ENCODE results near the gene PPP2R2C.

The PPP2R2C gene

DNA sequence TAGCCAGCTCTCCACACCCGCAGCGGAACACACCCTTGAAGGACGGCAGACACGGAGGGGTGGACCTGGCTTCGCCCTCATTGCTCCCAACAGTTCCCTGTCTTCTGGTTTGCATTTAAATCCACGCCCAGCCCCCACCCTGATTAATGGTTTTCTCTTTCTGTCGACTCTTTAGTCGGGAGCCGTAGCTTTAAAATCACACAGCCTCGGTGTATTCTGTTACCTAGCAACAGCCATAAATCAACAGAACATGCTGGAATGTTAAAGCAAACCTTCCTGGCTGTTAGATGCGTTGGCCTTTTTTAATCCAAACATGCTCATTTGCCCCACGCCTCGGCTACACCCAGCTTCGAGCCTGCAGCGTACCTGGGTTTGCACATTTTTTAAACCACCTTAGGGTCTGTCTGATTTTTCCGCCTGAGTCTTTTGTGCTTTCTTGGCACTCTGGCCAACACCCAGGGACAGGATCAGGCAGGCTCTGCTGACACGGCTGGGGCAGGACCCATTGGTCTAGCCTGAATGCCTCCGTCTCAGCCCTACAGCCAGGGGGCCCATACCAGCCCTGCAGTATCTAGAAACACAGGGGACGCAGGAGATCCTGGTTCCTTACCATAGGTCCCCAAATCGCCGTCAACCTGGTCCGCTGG is 21.4 kb upstream of the PPP2R2C start:
- DNase-seq: no peak

DNA sequence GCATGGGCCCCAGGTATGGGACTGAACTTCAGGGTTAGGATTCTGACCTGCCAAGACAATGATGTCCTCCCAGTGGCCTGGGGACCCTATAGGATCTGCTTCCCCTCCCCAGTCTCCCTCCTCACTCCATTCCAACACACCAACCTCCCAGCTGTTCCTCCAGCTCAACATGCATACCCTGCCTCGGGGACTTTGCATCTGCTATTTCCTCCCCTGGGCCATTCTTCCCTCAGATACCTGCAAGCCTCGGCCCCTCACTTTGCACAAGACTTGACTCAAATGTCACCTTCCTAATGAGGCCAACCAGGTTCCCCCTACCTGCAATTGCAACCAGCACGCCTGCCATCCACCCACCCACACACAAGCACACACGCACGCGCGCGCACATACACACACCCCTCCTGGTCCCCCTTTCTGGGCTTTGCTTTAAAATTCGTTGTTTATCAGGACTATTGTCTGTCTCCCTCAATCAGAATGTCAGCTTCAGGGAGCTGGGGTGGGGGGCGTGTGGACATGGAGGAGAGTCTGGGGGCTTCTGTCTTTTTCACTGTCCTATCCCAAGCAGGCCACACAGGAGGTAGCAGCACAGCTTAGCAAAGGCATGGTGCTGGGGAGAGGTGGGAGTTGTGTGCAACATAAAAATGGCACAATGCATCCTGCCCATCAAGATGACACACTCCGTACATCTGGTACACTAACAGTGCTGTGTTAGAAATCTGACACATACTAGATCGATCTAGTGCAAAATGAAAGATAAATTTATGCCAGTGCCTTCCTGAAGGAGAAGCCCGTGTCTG is 20.6 kb upstream of the PPP2R2C start:
- no peak for DNase-seq

DNA sequence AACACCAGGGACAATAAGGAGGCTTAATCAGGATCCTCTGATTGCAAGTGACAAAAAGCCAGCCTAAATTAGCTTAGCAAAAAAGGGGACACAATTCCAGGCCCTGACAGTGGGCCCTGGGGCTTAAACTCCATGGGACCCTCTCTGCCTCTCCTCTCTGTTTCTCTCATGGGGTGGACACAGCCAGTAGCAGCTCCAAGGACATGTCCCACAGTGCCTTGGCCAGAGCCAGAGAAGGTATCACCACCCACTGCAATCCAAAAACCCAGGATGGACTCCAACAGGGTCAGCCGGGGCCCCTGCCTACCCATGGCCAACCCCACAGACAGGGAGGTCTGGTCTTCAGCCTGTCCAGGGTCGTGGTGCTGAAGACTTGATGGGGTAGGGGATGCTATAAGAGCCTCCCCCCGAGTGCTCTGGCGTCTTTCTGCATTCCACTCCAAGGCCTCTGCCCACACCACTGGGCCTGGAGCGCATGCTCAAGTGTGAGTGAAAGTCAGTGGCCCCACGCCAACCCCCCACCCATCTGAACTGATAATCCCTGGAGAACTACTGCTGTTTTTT is 19.7 kb upstream of the PPP2R2C start:
- no peak for DNase-seq

DNA sequence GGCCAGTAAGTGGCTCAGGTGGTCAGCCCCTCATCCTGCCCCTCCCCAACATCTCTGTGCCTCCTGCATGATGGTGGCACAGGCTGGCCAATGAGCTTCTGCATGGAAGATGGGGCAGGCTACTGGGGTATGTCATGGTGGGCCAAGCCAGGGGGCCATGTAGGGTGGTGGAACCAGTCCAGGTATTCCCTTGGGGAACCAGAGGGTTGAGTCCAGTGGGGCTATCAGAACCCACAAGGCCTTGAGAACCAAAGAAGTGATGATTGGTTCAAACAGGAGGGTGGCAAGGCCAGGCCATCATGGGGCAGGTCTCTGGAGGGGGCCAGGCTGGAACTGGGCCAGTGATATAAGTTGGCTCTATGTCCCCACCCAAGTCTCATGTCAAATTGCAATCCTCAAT is 18.8 kb upstream of the PPP2R2C start:
- DNase-seq: no peak

DNA sequence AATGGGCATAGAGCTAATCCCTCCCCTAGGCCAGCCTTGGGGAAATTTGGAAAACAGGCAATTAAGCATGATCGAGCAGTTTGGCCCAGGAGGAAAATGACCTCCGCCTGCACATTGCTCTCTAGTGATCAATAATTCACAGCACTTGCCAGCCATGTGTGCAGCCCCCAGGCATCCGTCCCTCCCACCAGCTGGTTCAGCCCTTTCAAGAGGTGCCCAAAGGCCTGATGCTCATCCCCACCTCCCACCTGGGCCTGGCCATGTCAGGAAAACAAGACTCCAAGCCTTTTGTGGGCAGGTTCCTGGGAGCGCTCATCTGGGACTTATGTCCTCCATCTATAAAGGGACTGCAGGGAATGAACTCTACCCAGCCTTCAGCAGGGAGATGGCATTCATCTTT is 17.5 kb upstream of the PPP2R2C start:
- DNase-seq: no peak

DNA sequence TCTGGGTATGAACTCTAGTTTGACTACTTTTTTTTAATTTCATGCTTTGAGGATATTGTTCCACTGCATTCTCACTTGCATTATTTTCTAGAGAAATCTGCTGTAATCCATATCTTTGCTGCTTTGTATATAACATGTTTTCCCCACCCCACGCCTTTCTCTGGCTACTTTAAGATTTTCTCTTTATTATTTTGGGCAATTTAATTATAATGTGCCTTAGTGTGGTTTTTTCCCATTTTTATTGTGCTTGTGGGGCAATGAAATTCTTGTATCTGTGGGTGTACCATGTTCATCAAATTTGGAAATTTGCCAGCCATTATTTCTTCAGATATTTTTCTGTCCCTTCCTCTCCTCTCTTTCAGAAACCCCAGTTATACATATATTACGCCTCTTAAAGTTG is 15.1 kb upstream of the PPP2R2C start:
- DNase-seq: no peak

DNA sequence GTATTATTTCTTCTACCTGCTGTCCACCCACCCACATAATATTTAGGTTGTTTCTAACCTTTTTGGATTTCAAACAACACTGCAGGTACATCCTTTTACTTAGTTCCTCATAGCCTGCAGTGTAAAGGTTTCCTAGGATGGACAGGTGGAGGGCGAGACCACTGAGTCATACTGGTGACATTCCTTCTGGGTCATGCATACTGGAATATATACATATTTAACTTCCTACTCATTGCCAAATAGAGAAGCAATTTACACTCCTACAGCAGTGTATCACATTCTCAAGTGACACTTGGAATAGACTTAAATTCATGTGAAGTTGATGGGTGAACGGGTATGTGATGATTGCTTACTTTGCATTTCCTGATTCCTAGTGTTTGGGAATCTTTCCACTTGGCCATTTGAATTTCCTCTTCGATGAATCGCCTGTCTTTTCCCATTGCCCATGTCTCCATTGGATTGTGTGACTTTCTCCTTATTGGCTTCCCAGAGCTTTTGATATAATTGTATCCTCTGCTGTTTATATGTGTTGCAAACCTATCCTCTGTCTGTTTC is 8.2 kb upstream of the PPP2R2C start:
- no peak for DNase-seq

DNA sequence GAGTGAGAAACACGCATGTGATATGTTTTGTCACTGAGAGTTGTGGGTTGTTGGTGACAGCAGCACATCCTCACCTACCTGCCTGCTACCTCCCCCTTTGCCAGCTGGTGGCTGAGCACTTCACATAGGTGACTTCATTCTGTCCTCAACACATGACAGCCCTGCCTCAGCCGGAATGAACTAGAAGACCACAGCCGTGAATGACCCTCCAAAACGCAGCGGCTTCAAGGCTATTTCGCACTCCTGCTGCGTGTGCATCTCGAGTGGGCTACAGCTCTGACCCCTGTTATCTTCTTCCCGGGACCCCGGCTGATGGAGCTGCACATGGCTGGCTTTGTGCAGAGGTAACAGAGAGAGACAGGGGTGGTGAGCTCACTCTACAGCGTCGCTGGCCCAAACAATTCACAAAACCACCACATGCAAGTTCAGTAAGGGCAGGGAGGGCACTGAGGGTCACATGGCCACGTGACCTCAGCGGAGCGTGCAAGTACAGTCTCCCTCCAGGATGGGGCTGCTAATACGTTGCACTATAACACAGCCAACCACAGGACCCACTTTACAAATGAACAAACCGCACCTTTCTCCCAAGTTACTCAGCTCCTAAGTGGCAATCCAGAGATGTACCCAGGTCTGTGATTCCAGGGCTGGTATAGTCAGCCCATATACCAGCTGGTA is 6.3 kb upstream of the PPP2R2C start:
- DNase-seq: no peak

DNA sequence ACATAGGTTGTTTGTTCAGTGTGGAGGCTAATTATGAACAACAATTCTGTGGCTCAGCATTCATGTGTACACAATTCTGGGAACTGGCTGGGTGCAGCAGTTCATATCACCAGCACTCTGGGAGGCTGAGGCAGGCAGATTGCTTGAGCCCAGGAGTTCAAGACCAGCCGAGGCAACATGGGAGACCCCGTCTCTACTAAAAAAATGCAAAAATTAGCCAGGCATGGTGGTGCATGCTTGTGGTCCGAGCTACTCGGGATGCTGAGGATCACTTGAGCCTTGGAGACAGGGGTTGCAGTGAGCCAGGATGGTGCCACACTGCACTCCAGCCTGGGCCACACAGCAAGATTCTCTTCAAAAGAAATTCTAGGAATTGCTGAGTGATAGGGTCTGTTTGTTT is 4.5 kb upstream of the PPP2R2C start:
- no peak for DNase-seq

DNA sequence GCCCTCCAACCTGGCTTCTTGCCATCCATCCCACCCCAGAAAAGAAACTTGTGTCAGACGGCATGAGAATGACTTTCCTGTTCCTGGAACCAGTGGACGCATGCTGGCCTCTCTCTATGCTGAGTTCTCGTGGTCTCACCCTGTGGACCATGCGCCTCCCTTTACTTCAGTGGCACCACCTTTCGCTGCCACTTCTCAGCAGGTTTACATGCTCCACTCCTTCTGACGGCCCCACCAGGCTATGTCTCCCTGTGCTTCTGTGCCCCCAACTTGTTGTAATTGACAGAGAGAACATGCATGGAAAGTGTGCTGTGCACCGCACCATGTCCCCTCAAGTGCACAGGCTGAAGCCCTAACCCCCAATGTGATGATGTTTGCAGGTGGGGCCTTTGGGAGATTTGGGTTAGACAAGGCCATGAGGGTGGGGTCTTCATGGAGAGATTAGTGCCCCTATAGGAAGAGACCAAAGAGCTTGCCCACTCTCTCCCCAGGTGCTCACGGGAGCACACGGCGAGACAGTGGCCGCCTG is 3.1 kb upstream of the PPP2R2C start:
- no peak for DNase-seq

DNA sequence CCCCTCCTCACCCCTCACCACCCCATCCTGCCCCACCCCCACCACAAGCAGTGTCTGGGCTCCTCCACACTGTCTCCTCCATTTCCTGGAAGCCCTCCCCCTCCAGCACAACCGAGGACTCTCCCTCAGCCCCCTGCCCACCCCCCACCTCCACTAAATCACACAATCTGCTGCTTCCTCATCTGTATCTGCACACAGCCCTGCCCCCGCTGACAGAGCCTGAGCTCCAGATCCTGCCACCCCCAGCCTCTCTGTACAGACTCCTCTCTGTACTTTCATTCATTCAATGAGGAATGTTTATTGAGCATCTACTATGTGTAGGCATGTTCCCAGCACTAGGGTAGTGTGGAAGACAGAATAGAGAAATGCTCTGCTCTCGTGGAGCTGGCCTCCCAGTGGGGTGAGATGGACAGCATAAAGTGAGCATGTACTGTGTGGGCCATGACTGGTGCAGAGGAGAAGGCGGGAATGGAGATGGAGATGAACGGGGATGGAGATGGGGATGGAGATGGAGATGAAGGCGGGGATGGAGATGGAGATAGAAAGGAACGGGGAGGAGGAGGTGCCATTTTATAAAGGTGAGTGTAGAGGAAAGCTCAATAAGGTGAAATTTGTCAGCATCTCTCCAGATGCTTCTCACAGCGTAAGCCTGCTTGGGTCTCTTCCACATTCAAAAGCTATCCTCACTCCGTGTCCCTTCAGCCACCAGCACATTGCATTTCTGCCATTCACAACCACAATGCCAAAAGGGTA is 2.5 kb upstream of the PPP2R2C start:
- DNase-seq: no peak

DNA sequence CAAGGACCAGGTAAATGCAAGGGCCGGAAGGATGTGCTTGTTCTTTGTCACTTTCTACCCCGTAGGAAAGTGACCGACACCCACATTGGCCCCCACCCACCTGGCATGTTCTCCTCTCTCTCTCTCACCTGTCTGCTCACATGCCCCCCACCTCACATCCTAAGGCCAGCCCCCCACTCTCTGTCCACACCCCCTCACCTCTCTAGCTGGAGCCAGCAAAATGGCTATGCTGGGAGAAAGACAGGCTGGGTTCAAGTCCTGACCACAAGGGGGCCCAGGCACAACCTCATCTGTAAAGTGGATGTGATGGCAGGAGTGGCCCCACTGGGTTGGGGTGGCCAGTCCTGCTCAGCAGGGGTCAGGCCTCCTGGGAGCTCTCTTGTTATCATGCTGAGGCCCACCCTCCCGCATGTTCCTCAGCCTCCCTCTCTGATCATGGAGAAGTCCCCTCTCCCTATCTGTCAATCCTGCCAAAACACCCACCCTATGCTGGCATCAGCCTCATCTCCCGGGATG is 1.7 kb upstream of the PPP2R2C start:
- no peak for DNase-seq

DNA sequence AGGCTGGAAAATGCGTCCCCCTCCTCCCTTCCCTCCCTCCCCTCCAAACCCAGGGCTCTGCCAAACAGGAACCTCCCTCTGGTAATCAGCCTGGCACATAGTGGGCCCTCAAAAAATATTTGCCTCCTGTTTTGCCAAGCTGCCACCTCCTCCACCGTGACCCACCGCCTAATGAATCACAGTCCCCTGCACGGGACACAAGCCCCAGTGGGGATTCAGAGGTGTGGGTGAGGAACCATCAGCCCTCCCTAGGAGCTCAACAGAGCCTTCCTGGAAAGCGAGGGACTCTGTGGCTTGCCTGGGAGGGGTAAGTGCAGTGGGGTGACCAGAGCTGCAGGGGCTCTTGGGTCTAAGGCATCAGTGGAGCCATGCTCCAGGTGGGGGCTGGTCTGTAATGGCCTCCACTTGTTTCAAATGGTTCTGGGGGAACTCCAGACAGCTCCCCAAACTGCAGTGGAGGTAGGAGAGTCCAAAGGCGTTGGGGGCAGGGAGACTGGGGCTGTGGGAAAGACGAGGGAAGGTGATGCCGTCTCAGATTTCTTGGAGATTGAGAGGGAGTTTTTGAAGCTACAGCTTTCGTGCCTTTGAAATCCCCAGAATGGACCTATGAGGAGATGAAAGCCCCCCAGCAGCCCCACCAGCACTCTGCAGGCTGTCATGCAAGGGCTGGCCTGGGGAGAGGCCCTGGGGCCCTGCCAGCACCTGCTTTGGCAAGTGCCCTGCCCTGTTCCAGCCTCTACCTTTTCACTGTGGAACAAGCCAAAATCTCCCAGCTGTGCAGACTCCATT is 1.0 kb upstream of the PPP2R2C start:
- no peak for DNase-seq

DNA sequence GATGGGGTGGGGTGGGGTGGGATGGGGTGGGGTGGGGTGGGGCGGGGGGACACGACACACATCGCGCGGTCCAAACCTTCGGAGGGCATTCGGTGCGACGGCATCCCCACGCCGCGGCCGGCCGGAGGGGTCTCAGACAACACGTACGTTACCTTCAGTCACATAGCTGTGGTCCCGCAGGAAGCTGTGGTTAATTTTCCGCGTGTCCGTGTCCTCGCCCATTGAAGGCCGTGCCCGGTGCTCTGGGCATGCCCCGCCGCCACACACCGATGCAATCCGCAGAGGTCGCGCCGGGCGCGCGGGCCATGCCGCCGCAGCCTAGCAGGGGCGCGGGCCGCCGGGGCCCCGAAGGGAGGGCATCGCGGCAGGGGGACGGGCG is 417 bp downstream of the PPP2R2C start:
- DNase-seq: no peak

DNA sequence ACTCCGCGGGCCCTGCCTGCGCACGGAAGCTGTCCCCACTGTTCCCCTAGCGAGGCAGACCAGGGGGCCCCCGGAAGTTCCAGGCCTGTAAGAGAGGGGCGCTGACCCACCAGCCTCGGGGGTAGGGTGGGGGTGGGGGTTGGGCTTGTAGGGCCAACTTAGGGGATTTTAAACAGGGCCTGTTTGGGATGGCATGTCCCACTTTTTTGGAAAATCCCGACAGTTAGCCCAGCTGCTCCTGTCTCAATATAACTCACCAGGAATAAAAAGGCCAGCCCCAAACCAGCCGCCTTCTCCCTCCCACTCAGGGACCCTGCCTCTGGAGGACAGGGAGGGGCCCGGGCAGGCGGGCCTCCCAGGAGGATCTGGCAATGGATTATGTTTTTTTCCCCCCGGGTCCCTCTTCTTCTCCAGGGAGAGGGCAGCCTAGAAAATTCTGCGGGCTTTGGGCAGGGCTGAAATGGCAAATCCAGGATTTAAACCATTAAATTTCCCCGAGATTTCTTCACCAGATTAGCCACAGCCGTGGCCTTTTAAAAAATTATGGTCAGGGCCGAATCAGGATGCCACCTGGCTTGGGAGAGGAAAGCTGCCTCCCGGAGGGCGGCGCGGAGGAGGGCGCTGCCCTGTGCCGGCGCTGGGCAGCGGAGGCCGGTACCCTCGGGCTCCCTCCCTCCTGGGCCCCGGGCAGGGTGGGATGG is 957 bp downstream of the PPP2R2C start:
- no peak for DNase-seq

DNA sequence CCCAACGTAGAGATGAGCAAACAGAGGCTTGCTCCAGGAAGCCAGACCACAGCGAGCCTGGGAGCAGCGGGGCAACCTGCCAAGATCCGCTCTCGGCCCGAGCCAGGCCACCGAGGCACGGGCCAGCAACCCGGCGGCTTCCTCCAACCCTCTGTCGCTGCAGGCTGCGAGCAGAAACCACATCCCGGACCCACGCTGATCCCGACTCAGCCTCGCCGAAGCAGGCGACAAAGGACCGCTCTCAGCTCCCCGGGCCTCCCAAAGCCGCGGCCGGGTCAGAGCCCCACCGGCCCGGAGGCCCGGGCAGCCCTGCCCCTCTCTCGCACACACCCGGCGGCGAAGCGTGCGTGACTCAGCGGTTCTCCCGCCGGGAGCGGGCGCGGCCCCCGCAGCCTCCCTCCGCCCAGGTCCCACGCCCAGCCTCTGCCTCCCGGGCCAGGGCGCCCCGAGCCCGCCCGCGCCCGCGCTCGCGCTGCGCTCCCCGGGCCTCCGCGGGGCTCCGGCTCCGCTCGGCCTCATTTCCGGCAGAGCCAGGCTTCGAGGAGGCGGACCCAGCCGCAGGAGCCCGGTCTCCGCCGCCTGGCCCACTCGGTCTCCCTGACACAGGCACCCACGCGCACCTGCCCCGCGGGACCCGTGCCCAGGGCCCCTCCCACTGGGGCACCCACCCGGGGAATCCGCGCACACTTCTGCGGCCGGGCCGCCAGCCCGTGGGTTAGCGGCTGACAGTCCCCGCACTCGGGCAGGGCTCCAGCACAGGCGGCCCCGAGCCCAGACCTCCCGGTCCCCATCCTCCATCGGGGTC is 1.7 kb downstream of the PPP2R2C start:
- no peak for DNase-seq

DNA sequence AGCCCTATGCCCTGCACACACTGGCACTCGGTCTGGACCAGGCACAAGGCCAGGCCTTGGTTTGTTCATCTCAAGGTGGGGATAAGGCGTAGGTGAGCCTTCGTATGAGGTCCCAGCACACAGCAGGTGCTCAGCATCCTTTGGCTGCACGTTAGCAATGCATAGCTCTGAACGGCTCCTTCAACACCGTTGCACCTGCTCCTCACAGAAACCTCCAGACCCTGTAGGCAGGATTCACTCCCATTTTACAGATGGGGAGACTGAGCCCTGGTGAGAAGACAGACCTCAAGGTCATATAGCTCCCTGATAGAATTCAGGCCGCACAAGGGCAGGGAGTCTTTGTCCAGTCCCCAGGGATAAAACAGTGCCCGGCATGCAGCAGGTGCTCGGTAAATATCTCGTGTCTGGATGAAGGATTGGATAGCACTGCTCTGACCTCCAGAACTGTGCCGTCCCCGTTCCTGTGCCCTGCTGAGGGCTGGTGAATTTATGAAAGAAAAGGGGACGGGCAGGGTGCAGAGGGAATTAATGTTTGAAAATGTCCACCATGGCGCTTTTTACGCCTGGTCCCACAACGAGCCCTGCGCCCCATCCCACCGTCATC is 2.4 kb downstream of the PPP2R2C start:
- DNase-seq: no peak

DNA sequence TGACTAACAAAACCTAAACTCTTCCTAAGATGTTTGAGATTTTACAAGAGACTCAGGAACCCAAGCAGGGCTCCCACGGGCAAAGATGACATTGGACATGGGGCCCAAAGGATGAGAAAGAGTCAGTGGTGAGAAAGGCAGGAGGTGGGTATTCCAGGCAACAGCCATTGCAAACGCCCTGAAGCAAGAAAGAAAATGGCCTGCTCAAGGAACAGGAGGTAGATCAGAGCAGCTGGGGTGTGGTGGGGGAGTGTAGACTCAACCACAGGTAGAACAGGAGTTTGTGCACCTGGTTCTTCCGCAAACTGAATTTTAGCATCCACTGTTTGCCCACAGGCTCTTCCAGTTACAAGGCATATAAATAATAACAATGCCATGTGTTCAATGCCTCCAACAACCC is 3.3 kb downstream of the PPP2R2C start:
- no peak for DNase-seq

DNA sequence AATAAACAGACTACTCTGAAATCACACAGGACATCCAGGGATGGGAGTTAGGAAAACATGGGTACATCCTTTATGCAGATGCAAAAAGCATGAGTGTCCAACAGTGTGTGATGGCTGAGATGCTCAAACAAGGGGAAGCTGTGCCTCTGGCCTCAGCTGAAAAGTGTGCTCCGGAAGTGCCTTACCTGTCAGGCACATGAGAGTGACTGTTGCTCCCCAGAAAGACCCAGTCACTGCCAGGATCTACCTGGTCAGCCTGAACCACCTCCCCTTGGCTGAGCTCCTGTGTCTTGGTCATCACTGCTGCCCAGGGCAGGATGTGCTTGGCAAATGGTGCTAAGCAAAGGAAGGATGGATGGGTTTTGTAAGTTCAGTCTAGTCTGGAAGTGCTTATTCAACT is 4.0 kb downstream of the PPP2R2C start:
- no peak for DNase-seq

DNA sequence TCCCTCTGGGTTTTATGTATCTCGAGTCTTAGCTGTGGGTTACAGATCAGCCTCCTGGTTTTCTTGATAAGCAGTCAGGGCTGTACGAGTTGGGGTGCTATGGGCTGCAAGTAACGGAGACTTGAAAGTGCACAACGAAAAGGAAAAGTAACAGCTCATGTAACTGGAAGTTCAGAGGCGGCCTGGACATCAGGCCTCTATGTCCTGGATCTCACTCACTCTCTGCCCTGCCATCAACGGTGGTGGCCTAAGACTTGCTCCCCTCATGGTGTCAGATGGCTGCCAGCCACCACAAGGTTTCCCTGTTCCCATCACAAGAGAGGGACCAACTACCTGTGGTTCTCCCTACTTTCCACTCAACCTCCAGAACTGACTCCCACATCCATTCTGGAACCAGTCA is 4.8 kb downstream of the PPP2R2C start:
- no peak for DNase-seq
